NCI-H1105 (cell line): ENCODE data around the gene GJD3.

Experiments used
- DNase-seq: peaks from one replicate; lab custom pipeline; 2025; lab: John Stamatoyannopoulos, UW

Gene GJD3

DNA sequence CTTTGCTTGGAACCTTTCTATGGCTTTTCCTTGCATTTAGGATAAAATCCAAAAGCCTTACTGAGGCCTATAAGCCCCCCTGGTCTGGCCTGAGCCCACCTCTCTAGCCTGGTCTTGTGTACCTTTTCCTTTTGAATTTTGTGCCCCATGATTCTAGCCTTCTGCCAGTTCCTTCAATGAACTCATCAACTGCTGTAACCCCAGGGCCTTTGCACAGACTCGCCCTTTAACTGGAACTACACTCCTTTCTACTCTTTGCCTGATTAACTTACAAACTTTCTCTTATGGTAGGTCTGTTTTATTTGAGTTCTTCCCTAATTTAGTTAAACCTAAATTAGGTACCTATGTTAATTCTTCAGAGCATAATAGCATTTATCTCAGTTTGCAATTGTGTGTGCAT is 24.2 kb downstream of the GJD3 start:
- no peak for DNase-seq

DNA sequence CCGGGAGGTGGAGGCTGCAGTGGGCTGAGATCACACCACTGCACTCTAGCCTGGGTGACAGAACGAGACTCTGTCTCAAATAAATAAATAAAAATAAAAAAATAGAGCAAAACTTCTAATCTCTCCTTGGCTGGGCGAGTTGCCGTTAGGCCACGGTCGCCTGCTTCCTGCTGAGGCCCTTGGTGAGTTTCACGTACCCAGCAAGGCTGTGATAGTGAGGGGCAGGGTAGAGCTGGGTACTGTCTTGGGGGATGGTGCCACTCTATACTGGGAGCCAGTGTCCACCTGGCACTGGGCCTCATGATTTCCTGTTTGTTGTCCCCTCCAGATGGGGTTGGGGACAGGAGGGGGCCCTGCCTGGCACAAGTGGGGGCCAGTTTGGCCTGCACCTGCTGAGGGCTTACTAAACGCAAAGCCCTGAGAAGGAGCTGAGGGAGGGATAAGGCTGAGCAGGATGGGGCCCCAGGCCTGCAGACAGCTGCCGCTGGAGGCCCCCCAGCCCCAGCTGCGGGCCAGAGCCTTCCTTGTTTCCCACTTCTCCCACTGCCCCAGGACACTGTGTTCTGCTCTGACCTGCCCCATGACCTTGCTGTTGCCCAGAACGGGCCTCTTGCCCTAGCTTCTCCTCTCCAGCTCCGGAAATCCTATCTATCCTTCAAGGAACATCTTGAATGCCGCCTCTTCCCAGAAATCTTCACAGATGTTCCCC is 25.4 kb downstream of the GJD3 start:
- no peak for DNase-seq

DNA sequence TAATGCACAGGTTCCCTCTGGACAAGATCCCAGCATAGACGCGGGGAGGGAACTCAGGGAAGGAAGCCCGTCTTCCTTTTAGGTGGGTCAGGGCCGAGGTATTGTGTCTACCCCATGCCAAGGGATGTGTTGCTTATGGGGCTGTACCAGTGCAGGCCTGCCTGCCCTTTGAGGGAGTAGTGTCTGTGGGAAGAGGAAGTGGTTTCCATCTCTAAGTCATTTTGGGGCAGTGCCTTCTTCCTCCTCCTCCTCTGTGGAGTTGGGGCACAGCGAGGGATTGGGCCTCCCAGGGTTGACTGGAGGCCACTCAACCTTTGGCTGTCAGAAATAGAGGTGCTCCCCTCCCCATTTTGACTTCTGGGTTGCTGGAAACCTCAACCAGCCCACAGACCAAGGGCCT is 26.5 kb downstream of the GJD3 start:
- no peak for DNase-seq

DNA sequence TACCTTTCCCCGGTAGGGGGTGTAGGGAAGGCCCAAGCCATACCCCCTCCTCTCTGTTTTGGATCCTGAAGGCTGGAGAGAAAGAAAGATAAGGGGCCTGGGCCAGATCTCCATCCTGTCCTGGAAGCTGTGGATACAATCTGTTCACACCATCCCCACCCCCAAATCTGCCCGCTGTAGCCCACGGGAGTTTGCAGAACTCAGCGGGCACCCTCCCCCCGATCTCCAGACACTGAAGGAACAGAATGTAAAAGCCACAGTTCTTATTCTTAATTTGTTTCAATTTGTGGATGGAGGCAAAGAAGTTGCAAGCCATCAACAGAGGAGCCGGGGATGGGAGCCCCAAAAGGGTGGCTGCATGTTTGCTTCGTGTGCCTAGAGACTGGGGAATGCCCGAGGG is 27.2 kb downstream of the GJD3 start:
- DNase-seq: no peak

DNA sequence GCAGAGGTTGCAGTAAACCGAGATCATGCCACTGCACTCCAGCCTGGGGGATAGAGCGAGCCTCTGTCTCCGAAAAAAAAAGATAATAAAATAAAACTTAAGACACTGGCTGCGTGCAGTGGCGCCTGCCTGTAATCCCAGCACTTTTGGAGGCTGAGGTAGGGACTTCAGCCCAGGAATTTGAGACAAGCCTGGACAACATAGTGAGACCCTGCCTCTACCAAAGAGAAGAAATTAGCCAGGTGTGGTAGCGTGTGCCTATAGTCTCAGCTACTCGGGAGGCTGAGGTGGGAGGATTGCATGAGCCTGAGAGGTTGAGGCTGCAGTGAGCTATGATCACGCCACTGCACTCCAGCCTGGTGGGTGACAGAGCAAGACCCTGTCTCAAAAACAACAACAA is 28.9 kb downstream of the GJD3 start:
- no peak for DNase-seq

DNA sequence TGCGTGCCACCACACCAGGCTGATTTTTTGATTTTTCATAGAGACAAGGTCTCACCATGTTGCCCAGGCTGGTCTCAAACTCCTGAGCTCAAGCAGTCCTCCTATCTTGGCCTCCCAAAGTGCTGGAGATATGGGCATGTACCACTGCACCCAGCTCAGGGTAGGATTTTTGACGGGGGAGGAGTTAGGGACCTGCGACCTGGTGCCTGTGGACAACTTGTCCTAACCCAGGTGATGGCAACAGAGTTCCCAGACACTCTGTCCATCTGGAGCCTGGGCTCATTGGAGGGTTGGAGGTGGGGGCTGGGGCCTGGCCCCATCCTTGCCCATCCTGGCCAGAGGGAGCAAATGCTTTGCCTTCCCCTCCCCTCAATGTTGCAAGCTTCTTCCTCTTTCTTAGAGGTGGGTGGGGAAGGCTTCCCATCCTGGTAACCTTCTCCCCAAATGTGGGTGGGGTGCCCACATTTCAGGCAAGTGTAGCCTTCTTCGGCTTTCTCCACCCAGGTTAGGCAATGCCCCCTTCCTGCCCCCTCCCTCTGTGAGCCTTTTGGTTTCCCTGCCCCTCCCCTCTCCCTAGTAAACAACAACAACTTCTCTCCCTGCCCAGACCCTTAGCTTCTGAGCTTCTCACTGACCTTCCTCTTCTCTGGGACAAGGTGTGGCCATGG is 30.6 kb downstream of the GJD3 start:
- DNase-seq: no peak

DNA sequence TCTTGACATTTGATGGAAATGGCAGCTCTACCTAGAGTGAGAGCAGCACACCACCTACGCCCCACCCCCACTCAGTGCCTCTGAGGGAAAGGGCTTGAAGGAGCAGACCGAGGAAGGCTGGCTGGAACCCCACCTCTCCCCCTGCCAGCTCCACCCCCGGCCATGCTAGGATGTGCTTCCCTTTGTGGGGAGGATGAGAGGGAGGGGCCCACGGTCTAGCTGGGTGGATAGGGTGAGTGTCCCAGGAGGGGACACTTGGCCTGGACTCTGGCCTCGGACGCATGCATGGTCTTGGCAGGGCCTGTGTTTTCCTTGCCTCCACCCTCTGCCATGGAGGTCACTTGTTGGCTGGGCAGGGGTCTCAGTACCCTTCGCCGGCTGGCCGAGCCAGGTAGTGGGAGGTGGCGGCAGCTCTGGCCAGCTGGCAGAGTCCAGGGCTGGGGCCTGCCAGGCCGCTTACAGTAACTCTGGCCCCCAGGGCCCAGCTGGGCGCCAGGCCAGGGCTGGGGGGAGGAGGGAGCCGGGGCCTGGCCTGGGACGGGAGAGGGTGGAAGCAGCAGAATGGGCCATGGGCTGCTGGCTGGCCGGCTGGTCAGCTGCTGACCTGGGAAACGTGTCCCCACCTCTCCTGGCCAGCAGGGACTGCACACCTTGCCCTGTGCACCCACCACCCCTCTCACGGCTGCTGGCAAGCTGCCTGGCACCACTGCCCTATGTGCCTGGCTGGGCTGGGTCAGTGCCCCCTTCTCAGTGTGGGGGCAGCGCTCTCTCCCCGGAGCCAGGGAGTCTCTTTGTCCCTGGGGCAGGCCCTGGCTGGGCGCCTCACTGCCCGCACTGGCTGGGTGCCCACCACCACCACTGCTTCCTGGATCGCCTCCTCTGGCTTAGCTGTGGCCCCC is 32.5 kb downstream of the GJD3 start:
- DNase-seq: no peak

DNA sequence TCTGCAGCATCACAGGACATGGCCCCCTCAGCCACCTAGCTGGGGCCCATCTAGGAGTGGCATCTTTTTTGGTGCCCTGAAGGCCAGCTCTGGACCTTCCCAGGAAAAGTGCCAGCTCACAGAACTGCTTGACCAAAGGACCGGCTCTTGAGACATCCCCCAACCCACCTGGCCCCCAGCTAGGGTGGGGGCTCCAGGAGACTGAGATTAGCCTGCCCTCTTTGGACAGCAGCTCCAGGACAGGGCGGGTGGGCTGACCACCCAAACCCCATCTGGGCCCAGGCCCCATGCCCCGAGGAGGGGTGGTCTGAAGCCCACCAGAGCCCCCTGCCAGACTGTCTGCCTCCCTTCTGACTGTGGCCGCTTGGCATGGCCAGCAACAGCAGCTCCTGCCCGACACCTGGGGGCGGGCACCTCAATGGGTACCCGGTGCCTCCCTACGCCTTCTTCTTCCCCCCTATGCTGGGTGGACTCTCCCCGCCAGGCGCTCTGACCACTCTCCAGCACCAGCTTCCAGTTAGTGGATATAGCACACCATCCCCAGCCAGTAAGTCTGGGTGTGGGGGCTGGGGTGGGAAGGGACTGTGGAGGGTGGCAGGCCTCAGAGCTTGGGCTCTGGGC is 33.6 kb downstream of the GJD3 start:
- DNase-seq: no peak

DNA sequence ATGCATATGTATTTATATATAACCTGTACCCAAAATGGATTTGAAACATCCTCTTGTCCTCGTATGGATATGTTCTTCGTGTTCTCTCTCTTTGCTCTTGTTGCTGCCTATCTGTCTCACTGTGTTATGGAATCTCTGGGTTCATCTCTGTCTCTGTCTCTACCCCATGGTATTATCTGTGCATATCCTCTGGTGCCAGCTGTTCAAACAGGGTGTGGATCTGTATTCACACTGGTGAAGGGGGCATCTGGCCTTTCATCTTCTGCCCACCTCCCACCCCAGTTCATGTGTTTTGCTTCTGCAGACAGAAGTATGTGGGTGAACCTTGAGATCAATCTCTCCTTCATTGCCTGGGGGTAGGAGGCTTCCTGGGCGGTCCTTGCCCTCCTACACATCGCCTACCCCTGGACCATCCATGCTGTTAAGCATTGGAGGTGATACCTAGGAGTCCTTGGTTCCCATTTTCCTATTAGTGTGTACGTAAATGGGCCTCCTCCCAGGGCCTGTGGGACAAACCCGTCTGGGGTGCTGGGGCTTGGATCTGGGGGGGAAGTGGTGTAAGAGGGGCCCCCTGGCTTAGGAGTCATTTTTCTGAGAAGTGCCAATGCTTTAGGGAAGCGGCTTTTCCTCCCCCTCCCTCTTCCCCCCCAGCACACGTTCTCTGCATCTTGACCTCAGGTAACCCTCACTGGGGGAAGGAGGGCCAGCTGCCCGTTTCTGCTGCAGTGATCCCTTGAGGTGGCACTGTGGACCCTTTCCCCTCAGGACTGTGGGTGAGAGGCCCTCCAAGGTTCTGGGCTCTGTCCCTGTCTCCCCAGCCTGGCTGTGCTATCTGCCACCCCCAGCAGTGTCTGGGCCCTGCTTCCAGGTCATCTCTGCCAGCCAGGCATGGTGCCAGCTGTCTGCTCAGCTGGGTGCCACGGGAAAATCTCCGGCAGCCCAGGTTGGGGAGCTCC is 34.4 kb downstream of the GJD3 start:
- DNase-seq: peak; percentile 32

DNA sequence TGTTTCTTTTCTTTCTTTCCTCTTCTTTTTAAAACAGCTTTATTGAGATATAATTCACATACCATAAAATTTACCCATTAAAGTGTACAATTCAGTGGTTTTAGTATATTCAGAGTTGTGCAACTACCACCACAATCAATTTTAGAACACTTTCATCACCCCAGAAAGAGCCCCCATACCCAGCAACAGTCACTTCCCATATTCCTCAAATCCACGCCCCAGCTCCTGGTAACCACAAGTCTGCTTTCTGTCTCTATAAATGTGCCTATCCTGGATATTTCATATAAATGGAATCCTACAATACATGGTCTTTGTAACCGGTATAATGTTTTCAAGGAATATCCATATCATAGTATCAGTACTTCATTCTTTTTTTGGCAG is 36.2 kb downstream of the GJD3 start:
- DNase-seq: no peak

DNA sequence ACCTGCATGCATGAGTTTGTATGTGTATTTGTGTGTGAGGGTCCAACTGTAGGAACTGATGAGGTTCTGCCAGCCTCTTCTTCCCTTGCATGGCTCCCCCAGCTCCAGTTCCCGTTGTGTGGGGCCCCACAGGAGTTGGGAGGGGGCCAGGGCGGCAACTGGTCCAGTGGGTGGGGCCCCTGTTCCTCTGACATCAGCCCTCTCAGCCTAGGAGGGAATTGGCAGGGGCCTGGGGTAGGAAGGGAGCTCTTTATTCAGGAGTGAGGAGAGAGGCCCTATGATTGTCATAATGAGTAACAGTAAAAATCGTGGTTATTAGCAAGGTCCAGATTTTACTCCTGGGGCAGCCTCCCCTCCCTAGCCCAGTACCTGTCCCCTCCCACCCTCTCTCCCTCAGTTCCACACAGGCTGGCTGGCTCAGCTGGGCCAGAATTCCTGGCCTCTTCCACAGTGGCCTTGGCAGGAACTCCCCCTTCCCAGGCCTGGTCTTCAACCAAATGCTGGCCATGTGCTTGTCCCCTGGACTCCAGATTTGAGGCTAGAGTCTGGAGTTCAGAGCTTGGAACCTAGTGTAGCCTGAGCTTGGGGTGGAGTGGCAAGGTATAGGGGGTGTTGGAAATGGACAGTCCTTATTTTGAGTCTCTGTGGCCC is 36.7 kb downstream of the GJD3 start:
- no peak for DNase-seq

DNA sequence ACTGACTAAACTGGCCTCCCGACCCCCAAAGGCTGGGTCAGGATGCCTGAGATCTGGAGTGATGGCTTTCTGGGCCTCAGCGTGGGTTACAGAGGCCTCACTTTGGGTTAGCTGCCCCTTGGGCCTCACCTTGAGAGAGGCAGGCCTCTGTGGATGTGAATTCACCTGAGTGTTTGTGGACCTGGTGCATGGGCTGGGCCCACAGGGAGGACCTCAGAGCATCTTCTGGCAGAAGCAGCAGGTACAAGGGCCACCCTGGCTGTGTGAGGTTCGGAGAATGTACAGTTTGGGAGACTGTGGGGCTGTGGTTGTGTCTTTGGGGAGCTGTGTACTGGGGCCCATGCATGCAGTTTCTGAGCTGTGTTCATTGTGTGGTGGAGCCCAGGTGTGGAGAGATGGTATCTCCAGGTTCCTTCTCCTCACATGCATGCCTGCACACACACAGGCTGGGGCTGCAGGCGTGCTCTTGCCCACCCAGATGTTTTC is 37.2 kb downstream of the GJD3 start:
- DNase-seq: no peak

DNA sequence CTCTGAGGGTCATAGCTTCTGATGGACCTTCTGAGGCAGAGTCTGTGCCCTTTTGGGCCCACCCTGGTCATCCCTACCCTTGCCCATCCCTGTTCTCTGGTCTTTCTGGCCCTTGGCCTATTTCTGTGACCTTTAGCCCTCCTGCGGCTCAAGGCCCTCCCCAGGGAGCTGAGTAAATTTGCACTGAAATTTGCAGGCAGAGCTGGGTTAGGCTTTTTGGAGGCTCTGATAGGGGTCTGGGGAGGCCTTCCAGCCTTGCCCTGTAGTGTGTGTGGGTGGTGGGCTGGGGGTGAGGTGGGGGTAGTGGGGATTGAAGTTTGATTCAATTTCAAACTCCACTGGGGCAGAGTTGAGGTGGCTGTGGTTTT is 37.7 kb downstream of the GJD3 start:
- DNase-seq: no peak

DNA sequence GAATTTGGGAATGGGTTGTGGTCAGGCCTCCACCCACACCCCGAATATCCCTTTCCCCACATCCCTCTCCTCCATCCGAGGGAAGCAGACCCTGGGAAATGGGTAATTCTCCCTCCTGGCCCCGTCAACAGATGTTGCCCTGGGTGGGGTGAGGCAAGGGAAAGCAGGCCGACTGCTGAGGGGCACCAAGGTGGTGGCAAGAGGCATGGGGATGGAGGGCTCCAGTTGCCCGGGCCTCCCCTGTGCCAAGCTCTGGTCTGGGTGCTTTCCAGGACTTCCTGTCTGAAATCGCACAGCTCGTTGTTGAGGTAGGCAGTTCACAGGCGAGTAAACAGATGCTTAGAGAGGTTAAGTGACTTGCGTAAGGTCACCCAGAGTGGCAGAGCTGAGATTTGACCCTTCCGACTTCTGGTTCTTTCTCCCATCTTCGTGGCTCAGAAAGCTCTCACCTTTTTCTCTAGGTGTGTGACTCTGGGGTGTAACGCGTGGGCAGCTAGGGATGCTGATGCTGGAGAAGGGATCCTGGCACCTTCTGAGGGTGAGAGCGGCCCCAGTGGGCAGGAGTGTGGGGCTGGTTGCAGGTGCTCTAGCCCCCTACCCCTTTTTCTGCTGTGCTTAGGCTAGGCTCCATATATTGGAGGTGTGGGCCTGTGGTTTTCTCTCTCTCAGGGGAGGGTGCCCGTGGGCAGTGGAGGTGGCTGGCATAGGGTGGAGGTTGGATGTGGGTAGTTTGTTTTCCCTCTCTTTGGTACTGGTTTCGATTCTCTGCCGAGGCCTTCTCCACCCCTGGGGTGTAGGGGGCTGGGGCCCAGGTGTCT is 38.3 kb downstream of the GJD3 start:
- no peak for DNase-seq

DNA sequence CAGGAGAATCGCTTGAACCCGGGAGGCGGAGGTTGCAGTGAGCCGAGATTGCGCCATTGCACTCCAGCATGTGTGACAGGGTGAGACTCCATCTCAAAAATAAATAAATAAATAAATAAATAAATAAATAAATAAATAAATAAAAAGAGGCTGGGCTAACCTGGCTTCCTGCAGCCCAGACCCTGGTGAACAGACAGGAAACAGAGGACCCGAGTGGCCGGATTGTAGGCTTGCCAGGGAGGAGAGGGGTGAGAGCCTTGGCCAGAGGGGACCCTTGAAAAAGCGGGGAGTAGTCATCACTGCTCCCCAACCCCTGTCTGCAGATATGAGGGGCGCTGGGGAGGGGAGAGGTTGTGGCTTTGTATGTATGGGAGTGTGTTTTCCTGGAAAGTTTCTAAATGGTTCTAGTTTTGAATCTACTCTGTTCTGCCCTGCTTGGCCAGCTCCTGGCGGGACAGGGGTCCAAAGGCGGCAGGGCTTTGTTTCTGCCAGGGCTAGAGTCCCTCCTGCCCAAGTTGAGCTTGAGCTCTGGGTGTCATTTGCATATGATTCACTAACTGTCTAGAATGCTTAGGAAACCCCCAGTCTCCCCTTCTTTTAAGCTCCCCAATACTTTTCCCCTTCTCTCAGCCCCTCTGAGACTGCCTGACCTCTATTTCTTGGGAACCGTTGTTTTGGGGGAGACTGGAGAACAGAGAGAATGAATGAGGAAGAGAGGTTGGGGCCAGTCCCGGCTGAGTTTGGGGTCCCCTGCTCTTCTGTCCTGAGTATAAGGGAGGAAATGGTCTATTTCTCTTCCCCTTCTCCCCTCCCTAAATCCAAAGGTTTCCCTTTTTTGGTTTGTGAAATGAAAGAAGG is 39.2 kb downstream of the GJD3 start:
- DNase-seq: no peak

DNA sequence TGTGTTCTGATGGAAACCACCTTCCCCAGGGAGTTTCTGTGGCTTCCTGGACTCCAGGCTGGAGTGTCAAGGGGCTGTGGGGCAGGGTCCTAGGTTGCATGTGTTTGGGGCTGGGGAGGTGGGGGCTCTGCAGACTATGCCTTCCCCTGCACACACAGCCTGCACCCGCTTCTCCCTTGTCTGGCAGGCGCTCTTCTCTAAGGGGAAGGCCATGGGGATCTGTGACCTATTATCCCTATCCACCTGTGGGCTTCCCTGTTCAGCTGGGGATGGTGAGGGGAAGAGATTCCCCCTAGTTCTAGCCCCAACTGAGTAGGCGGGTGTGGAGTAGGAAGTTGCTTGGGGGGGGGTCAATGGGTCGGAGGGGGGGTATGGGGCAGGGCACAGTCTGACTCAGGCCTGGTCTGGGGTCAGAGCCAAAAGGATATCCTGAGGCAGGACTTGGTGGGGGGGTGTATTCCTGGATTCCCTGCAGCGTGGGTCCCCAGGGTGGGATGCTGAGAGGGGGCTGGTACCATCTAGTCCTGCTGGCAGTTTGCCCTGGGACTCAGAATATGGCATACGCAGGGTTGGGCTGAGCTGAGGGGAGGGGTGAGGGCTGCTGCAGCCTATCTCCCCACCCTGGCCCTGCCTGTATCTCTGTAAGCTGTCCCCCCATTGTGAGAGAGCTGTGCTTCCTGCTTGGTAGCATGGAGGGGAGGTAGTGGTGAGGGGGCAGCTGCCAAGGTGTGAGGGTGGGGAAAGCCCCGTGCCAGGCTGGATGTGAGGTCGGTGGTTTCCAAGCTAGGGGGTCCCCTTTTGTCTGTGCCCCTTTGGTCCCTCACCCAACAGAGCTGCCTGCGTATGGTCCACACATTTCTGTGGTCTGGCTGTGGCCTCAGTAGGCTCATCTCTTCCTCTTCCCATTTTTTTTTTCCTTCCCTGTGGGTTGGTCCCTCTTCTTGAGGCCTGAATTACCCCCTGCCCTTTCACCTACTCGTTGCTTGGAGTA is 40.9 kb downstream of the GJD3 start:
- DNase-seq: no peak
